Neural cell (in vitro differentiated cells): ENCODE data around the gene SFR1.

Experiments used
- CTCF ChIP-seq: fragments of 450-650 bp; IDR thresholded peaks from 2 replicates; pipeline ENCODE4 v1.5.1; 2014; ENCODE audit warnings: antibody characterized with exemption, mild to moderate bottlenecking, moderate library complexity; ENCODE audit not compliant: poor library complexity, severe bottlenecking
- EZH2 ChIP-seq: fragments of 200-600, 300-800 bp; shearing (Covaris generic), sonication (generic); IDR thresholded peaks from 2 replicates; pipeline ENCODE4 v1.6.1; 2014; ENCODE audit warnings: antibody characterized with exemption, low read length, borderline replicate concordance, mild to moderate bottlenecking; ENCODE audit not compliant: insufficient read depth, poor library complexity, severe bottlenecking
- MXI1 ChIP-seq: fragments of 450-650 bp; conservative IDR thresholded peaks from 2 replicates; pipeline ENCODE4 v1.6.1; 2014; ENCODE audit warnings: antibody characterized with exemption, mild to moderate bottlenecking; ENCODE audit not compliant: poor library complexity, severe bottlenecking
- POLR2AphosphoS5 ChIP-seq: IDR thresholded peaks from 2 replicates; pipeline ENCODE4 v1.6.1; 2012
- RAD21 ChIP-seq: fragments of 450-650 bp; conservative IDR thresholded peaks from 2 replicates; pipeline ENCODE4 v1.6.1; 2014; ENCODE audit warnings: antibody characterized with exemption, mild to moderate bottlenecking, moderate library complexity
- SMC3 ChIP-seq: fragments of 450-650 bp; conservative IDR thresholded peaks from 2 replicates; pipeline ENCODE4 v1.6.1; 2014; ENCODE audit warnings: antibody characterized with exemption, mild to moderate bottlenecking, moderate library complexity; ENCODE audit not compliant: poor library complexity
- TF ChIP-seq, protein P1 (sequence below): IDR thresholded peaks from 2 replicates; pipeline ENCODE4 v1.6.1; 2012; ENCODE audit warnings: borderline replicate concordance

DNA sequence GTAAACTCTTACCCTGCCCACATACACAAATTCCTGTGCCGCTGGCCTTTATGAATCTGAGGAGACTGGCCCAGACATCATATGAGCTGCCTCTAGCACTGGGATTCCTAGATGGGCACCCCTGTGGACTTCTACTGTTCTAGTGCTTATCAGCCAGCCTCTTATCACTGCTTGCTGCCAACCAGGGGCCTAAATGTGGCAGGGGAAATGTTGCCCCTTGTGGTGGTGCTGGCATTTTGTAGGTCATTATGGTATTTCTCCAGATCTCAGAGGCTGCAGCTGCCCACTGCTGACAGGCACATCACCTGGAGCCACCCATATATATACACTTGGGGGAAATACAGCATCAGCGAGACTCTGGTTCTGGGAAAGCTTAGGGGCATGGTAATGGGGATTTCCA lies 5.4 kb downstream of the SFR1 start:
- TF ChIP-seq RAD21 (no peak), CTCF (peak; percentile 19), POLR2AphosphoS5 (no peak), EZH2 (no peak), SMC3 (no peak), MXI1 (no peak)
- TF ChIP-seq, protein P1, sequence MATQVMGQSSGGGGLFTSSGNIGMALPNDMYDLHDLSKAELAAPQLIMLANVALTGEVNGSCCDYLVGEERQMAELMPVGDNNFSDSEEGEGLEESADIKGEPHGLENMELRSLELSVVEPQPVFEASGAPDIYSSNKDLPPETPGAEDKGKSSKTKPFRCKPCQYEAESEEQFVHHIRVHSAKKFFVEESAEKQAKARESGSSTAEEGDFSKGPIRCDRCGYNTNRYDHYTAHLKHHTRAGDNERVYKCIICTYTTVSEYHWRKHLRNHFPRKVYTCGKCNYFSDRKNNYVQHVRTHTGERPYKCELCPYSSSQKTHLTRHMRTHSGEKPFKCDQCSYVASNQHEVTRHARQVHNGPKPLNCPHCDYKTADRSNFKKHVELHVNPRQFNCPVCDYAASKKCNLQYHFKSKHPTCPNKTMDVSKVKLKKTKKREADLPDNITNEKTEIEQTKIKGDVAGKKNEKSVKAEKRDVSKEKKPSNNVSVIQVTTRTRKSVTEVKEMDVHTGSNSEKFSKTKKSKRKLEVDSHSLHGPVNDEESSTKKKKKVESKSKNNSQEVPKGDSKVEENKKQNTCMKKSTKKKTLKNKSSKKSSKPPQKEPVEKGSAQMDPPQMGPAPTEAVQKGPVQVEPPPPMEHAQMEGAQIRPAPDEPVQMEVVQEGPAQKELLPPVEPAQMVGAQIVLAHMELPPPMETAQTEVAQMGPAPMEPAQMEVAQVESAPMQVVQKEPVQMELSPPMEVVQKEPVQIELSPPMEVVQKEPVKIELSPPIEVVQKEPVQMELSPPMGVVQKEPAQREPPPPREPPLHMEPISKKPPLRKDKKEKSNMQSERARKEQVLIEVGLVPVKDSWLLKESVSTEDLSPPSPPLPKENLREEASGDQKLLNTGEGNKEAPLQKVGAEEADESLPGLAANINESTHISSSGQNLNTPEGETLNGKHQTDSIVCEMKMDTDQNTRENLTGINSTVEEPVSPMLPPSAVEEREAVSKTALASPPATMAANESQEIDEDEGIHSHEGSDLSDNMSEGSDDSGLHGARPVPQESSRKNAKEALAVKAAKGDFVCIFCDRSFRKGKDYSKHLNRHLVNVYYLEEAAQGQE, result no peak
